Prostate gland (tissue), 2 donors: Measurements from ENCODE around the gene TMTC2.

Source experiments
- POLR2A ChIP-seq: fragments of 450-650 bp; IDR thresholded peaks from one replicate; pipeline ENCODE4 v1.6.1; 2016; ENCODE audit warnings: antibody characterized with exemption, mild to moderate bottlenecking
- POLR2AphosphoS5 ChIP-seq: sonication (generic); formaldehyde crosslinking; IDR thresholded peaks from one replicate; pipeline ENCODE4 v1.6.1; 2017; ENCODE audit warnings: antibody characterized with exemption
- TF ChIP-seq, protein P1 (sequence below), 4 experiments: fragments of 200-600 bp in 2 of 4; fragments of 450-650 bp in 2 of 4; sonication (generic) in 2 of 4; IDR thresholded peaks; 1 replicate in 3 of 4; 2 replicates in 1 of 4; pipeline ENCODE4 v1.5.1; 2016 to 2019; ENCODE audit warnings: antibody characterized with exemption in 4 of 4, mild to moderate bottlenecking in 2 of 4, moderate library complexity in 2 of 4

DNA sequence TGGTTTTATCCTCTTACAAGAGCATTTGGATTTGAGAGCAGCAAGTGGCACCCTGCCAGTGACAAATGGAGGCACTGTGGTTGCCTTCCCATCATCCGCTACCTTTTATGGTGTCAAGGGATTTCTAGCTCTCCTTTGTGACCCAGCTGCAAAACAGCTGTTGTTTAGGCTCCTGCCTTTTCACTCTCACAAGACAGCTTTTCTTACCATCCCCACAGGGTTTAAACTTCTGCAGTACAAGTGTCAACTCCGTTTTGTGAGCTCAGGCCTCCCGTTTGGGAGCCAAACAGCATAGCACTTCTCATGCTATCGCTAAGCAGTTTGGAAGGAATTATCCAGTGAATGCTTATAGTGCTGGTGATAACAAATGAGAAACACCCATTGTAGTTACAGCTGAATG, 331.4 kb downstream of the TMTC2 start:
- TF ChIP-seq, protein P1, sequence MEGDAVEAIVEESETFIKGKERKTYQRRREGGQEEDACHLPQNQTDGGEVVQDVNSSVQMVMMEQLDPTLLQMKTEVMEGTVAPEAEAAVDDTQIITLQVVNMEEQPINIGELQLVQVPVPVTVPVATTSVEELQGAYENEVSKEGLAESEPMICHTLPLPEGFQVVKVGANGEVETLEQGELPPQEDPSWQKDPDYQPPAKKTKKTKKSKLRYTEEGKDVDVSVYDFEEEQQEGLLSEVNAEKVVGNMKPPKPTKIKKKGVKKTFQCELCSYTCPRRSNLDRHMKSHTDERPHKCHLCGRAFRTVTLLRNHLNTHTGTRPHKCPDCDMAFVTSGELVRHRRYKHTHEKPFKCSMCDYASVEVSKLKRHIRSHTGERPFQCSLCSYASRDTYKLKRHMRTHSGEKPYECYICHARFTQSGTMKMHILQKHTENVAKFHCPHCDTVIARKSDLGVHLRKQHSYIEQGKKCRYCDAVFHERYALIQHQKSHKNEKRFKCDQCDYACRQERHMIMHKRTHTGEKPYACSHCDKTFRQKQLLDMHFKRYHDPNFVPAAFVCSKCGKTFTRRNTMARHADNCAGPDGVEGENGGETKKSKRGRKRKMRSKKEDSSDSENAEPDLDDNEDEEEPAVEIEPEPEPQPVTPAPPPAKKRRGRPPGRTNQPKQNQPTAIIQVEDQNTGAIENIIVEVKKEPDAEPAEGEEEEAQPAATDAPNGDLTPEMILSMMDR (IDR thresholded peaks at IDR 0.05): no peak
- TF ChIP-seq POLR2A: no peak
- no peak for TF ChIP-seq POLR2AphosphoS5
